Vagina (tissue), 2 donors: ENCODE results near the gene CSGALNACT2. TPM values are rescaled to one million over a fixed set of nuclear protein-coding genes. Genes with fewer than 3 reads are reported as not detected.

Source experiments
- DNase-seq, 2 donors: peaks; one replicate each; pipeline ENCODE4 v3.0.0-alpha.2; 2017; ENCODE audit errors: extremely low spot score in 2 of 2
- H3K27ac ChIP-seq: fragments of 200-600 bp; sonication (generic); one replicate; pipeline ENCODE4 v1.5.1; 2019
- H3K27me3 ChIP-seq: fragments of 200-600 bp; sonication (generic); one replicate; pipeline ENCODE4 v1.5.1; 2019
- H3K36me3 ChIP-seq, 2 donors: fragments of 200-600 bp; sonication (generic); one replicate each; pipeline ENCODE4 v1.5.1; 2017 to 2019
- H3K4me1 ChIP-seq: fragments of 200-600 bp; sonication (generic); one replicate; pipeline ENCODE4 v1.5.1; 2019
- H3K4me3 ChIP-seq, 2 donors: fragments of 200-600 bp; sonication (generic); 1 replicate in 1 of 2; 2 replicates in 1 of 2; pipeline ENCODE4 v1.5.1; 2016 to 2019
- H3K9me3 ChIP-seq: fragments of 200-600 bp; sonication (generic); one replicate; pipeline ENCODE4 v1.5.1; 2019
- POLR2A ChIP-seq, 2 donors: fragments of 450-650 bp; IDR thresholded peaks; one replicate each; pipeline ENCODE4 v1.6.1; 2017; ENCODE audit warnings: antibody characterized with exemption in 2 of 2, mild to moderate bottlenecking in 2 of 2, moderate library complexity in 2 of 2
- POLR2AphosphoS5 ChIP-seq, 2 donors: sonication (generic); formaldehyde crosslinking; IDR thresholded peaks; one replicate each; pipeline ENCODE4 v1.9.0; 2017; ENCODE audit warnings: antibody characterized with exemption in 2 of 2, mild to moderate bottlenecking in 2 of 2, low read depth in 1 of 2; ENCODE audit not compliant: insufficient read depth in 1 of 2
- intact Hi-C: fragments of 100-400 bp; cut with DNase I; formaldehyde crosslinking; loops from one replicate; pipeline ENCODE4 v1.15.1; 2023
- total RNA-seq: library from RNA; depleted of rRNA; stranded (reverse); fragments of >200 nt; gene quantifications from one replicate; pipeline ENCODE4 v1.2.3, GENCODE V29; 2016
- TF ChIP-seq, protein P1 (sequence below), 3 experiments: fragments of 450-650 bp in 2 of 3; fragments of 200-600 bp in 1 of 3; sonication (generic) in 1 of 3; IDR thresholded peaks; one replicate each; pipeline ENCODE4 v1.5.1; 2017 to 2019; ENCODE audit warnings: antibody characterized with exemption in 3 of 3, mild to moderate bottlenecking in 2 of 3, moderate library complexity in 2 of 3

Gene CSGALNACT2
- 21.9 TPM for total RNA-seq

- no peaks in the 10 kb centered on the region for H3K36me3 ChIP-seq
- H3K4me1 ChIP-seq = peaks cover 43% of the 10 kb centered on the region
- H3K4me3 ChIP-seq = peak within 1 kb of the TSS; percentile 80 to 95
- no peaks in the 10 kb centered on the region for H3K27me3 ChIP-seq
- DNase-seq = peak in 1 of 2 donors; percentile 89
- intact Hi-C loops = no loop called here
- peak in 1 of 2 donors; percentile 68 for TF ChIP-seq POLR2AphosphoS5 (IDR thresholded peaks at IDR 0.05; ENCODE audit: insufficient read depth in 1 of 2, low read depth in 1 of 2)
- TF ChIP-seq, protein P1, sequence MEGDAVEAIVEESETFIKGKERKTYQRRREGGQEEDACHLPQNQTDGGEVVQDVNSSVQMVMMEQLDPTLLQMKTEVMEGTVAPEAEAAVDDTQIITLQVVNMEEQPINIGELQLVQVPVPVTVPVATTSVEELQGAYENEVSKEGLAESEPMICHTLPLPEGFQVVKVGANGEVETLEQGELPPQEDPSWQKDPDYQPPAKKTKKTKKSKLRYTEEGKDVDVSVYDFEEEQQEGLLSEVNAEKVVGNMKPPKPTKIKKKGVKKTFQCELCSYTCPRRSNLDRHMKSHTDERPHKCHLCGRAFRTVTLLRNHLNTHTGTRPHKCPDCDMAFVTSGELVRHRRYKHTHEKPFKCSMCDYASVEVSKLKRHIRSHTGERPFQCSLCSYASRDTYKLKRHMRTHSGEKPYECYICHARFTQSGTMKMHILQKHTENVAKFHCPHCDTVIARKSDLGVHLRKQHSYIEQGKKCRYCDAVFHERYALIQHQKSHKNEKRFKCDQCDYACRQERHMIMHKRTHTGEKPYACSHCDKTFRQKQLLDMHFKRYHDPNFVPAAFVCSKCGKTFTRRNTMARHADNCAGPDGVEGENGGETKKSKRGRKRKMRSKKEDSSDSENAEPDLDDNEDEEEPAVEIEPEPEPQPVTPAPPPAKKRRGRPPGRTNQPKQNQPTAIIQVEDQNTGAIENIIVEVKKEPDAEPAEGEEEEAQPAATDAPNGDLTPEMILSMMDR (IDR thresholded peaks at IDR 0.05) = no peak
- TF ChIP-seq POLR2A (IDR thresholded peaks at IDR 0.05) = peak in 1 of 2 donors; percentile 94
- H3K9me3 ChIP-seq = no peaks in the 10 kb centered on the region
- peak within 1 kb of the TSS; percentile 93 for H3K27ac ChIP-seq
Observed at GRCh38 chr10:43138021-43138756, at the start of gene CSGALNACT2. CSGALNACT2 (plus strand) TSS chr10:43138445; CDS start chr10:43155150, 16,705 bp downstream.

DNA sequence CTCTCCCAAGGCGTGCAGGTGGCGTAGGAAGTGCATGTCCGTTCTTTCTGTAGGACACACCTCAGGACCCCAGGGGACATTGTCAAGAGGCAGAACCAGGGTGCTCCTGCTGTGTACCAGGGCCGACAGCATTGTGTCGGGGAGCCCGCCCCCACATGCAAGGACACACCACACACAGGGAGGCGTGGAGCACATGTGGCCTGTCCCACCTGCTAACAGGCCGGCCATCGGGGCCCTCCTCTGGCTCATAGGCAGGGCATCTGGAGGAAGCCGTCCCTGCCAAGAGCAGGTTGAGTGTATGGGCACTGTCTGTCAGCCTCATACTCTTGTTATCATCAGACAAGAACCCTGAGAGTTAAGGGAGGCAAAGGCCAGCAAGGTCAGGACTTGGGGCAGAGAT is 48.7 kb upstream of the CSGALNACT2 start:
- H3K9me3 ChIP-seq = no peaks in the 10 kb centered on the region
- H3K4me3 ChIP-seq = no peak overlapping the region
- intact Hi-C loops = no loop called here
- H3K36me3 ChIP-seq = no peaks in the 10 kb centered on the region
- no peaks in the 10 kb centered on the region for H3K4me1 ChIP-seq
- no peaks in the 10 kb centered on the region for H3K27me3 ChIP-seq
- TF ChIP-seq, protein P1 (IDR thresholded peaks at IDR 0.05) = no peak
- TF ChIP-seq POLR2AphosphoS5 (IDR thresholded peaks at IDR 0.05; ENCODE audit: insufficient read depth in 1 of 2, low read depth in 1 of 2) (no peak), POLR2A (IDR thresholded peaks at IDR 0.05) (no peak)
- H3K27ac ChIP-seq = no peak overlapping the region
- DNase-seq = no peak

DNA sequence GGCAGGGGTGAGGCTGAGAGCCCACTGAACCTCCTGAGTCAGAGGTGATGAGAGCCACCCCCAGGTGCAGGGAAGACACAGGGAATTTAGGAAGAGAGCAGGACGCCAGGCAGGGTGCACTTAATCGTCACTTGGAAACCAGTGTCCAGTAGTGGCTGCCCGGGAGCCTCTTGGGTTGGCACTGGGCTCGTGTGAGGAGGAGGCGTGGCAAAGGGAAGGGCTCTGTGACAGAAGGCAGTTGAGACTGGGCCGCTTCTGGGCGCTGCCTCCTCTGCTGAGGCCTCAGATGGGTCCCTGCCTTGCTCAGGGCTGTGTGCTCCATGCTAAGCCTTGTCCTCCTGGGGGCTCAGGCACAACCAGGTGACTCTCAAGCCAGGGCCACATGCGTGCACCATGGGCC is 48.1 kb upstream of the CSGALNACT2 start:
- H3K4me3 ChIP-seq = no peak overlapping the region
- TF ChIP-seq, protein P1 (IDR thresholded peaks at IDR 0.05) = no peak
- no peak for TF ChIP-seq POLR2AphosphoS5 (IDR thresholded peaks at IDR 0.05; ENCODE audit: insufficient read depth in 1 of 2, low read depth in 1 of 2)
- no peak for TF ChIP-seq POLR2A (IDR thresholded peaks at IDR 0.05)
- intact Hi-C loops = no loop called here
- DNase-seq = no peak
- no peak overlapping the region for H3K27ac ChIP-seq
- H3K9me3 ChIP-seq = no peaks in the 10 kb centered on the region
- no peaks in the 10 kb centered on the region for H3K27me3 ChIP-seq
- no peaks in the 10 kb centered on the region for H3K36me3 ChIP-seq
- no peaks in the 10 kb centered on the region for H3K4me1 ChIP-seq

DNA sequence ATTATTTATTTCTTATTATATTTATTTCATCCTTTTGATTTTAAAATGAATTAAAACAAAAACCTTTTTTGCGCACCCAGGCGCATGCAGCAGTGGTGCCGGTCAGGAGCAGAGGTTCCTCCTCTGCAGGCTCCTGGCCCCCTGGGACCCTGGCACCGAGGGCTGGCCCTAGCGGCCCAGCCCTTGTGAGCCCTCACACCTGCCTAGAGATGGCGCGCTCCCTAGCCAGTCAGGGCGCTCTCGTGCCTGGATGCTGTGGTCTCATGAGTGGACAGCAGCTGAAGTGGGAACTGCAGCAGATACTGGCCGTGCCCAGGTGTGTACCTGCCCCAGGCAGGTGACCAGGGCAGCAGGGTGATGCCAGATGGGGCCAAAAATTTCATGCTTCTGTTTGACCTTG is 47.6 kb upstream of the CSGALNACT2 start:
- H3K27ac ChIP-seq = no peak overlapping the region
- no peaks in the 10 kb centered on the region for H3K36me3 ChIP-seq
- no peak overlapping the region for H3K4me3 ChIP-seq
- H3K4me1 ChIP-seq = no peaks in the 10 kb centered on the region
- intact Hi-C loops = no loop called here
- H3K27me3 ChIP-seq = no peaks in the 10 kb centered on the region
- DNase-seq = no peak
- no peaks in the 10 kb centered on the region for H3K9me3 ChIP-seq
- TF ChIP-seq POLR2AphosphoS5 (IDR thresholded peaks at IDR 0.05; ENCODE audit: insufficient read depth in 1 of 2, low read depth in 1 of 2) (no peak), POLR2A (IDR thresholded peaks at IDR 0.05) (no peak)
- TF ChIP-seq, protein P1 (IDR thresholded peaks at IDR 0.05) = no peak

GRCh38 chr10:43091846-43092245 is 46.4 kb upstream of the CSGALNACT2 start:
- no peak for TF ChIP-seq POLR2A (IDR thresholded peaks at IDR 0.05)
- TF ChIP-seq, protein P1 (IDR thresholded peaks at IDR 0.05) = no peak
- no peak for TF ChIP-seq POLR2AphosphoS5 (IDR thresholded peaks at IDR 0.05; ENCODE audit: insufficient read depth in 1 of 2, low read depth in 1 of 2)

More at GRCh38 chr10:43091846-43092245, 46.4 kb upstream of the CSGALNACT2 start:
- Histone ChIP-seq H3K9me3 (no peaks in the 10 kb centered on the region), H3K4me1 (no peaks in the 10 kb centered on the region), H3K36me3 (no peaks in the 10 kb centered on the region), H3K27me3 (no peaks in the 10 kb centered on the region), H3K27ac (no peak overlapping the region), H3K4me3 (no peak overlapping the region)
- intact Hi-C loops = no loop called here
- no peak for DNase-seq
